ENCODE data around the gene LYZL4.

DNA sequence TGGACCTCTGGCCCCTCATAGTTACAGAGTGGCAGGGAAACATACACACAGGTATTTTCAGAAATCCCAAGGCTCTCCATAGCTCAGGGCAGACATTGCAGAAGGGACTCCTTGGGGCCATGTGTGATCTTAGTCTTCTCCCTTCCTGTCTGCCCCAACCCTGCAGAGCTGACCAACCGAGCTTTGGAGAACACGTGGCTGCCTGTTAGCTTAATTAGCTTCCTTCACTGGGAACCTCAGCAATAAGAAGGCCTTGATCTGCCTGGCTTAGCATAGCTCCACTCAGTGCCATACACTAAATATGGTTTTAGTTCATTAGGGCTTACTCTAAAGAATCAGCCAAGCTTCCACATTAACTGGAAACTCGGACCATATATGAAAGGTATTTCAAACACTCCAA is 12.3 kb downstream of the LYZL4 start:
- TF ChIP-seq, protein P1, sequence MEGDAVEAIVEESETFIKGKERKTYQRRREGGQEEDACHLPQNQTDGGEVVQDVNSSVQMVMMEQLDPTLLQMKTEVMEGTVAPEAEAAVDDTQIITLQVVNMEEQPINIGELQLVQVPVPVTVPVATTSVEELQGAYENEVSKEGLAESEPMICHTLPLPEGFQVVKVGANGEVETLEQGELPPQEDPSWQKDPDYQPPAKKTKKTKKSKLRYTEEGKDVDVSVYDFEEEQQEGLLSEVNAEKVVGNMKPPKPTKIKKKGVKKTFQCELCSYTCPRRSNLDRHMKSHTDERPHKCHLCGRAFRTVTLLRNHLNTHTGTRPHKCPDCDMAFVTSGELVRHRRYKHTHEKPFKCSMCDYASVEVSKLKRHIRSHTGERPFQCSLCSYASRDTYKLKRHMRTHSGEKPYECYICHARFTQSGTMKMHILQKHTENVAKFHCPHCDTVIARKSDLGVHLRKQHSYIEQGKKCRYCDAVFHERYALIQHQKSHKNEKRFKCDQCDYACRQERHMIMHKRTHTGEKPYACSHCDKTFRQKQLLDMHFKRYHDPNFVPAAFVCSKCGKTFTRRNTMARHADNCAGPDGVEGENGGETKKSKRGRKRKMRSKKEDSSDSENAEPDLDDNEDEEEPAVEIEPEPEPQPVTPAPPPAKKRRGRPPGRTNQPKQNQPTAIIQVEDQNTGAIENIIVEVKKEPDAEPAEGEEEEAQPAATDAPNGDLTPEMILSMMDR (IDR thresholded peaks at IDR 0.05 in 4 of 5, conservative IDR thresholded peaks at IDR 0.05 in 1 of 5), result no peak
- no peak for TF ChIP-seq POLR2A (IDR thresholded peaks at IDR 0.05)

All from gastrocnemius medialis (tissue), 4 donors.